Adrenal gland (tissue), 12 donors: ENCODE data around the gene SLC37A1. TPM values are rescaled to one million over a fixed set of nuclear protein-coding genes. Genes with fewer than 3 reads are reported as not detected.

ENCODE experiments used
- DNase-seq, 7 donors: peaks; one replicate each; pipeline ENCODE4 v3.0.0-alpha.2; 2019 to 2020
- H3K27ac ChIP-seq, 5 donors: fragments of 200-600 bp; sonication (generic) in 4 of 5; 1 replicate in 3 of 5; 2 replicates in 2 of 5; pipeline versions ENCODE4 v1.5.1 to v1.8.0; 2016 to 2020; ENCODE audit warnings: mild to moderate bottlenecking in 1 of 5
- H3K27me3 ChIP-seq: fragments of 200-600 bp; 2 replicates; pipeline ENCODE4 v1.8.0; 2021
- H3K36me3 ChIP-seq, 2 donors: fragments of 200-600 bp; replicated peaks in 1 of 2; 1 replicate in 1 of 2; 2 replicates in 1 of 2; pipeline versions ENCODE4 v1.5.1 to v1.8.0; 2018 to 2022
- H3K4me1 ChIP-seq, 2 donors: fragments of 200-600 bp; replicated peaks in 1 of 2; 1 replicate in 1 of 2; 2 replicates in 1 of 2; pipeline versions ENCODE4 v1.5.1 to v1.8.0; 2018 to 2021
- H3K4me3 ChIP-seq, 4 donors: fragments of 200-600 bp; sonication (generic) in 3 of 4; one replicate each; pipeline ENCODE4 v1.5.1; 2016 to 2018
- H3K9me3 ChIP-seq, 3 donors: fragments of 200-600 bp; sonication (generic) in 1 of 3; replicated peaks in 1 of 3; 1 replicate in 2 of 3; 2 replicates in 1 of 3; pipeline versions ENCODE4 v1.5.1 to v1.8.0; 2016 to 2021
- CTCF ChIP-seq, 6 experiments: fragments of 450-650 bp in 4 of 6; fragments of 200-600 bp in 2 of 6; sonication (generic) in 1 of 6; IDR thresholded peaks; 1 replicate in 5 of 6; 2 replicates in 1 of 6; pipeline versions ENCODE4 v1.5.1 to v1.8.0; 2016 to 2021; ENCODE audit warnings: antibody characterized with exemption in 6 of 6, mild to moderate bottlenecking in 2 of 6, moderate library complexity in 1 of 6
- POLR2A ChIP-seq, 2 donors: fragments of 450-650 bp; IDR thresholded peaks; one replicate each; pipeline ENCODE4 v1.6.1; 2017; ENCODE audit warnings: antibody characterized with exemption in 2 of 2, mild to moderate bottlenecking in 2 of 2, moderate library complexity in 1 of 2
- WGBS, 4 donors: extraction: QIAGEN DNeasy Blood & Tissue Kit in 2 of 4; methylation state at CpG; one replicate each; pipeline versions ENCODE4 v1.1.5 to v1.1.7; 2013 to 2017; 5-methylcytosine and 5-hydroxymethylcytosine counted together
- intact Hi-C, 2 donors: fragments of 100-400 bp; cut with DNase I; formaldehyde crosslinking; loops; one replicate each; pipeline versions ENCODE4 v1.14.1 to v1.15.0; 2022 to 2023
- polyA plus RNA-seq, 3 donors: library from polyadenylated mRNA; stranded (reverse); fragments of 200-250 nt in 2 of 3; fragments of 350-450 nt in 1 of 3; fragmentation: Illumina TruSeq in 1 of 3; extraction: RNeasy Lipid Tissue Mini Kit (QIAGEN cat#74804) in 1 of 3; gene quantifications; one replicate each; pipeline ENCODE4 v1.2.3, GENCODE V29; 2013 to 2014
- total RNA-seq, 9 donors: library from RNA; depleted of rRNA in 4 of 9; stranded (reverse); fragments of >200 nt in 4 of 9; fragments of 120-200 nt in 1 of 9; fragmentation: NEBNext Ultra II Directional in 1 of 9; extraction: Animal tissue kit (Norgen Biotek cat#: 25700) in 1 of 9; gene quantifications; one replicate each; pipeline versions ENCODE4 v1.1.0 to v1.2.4, GENCODE V29; 2013 to 2023
- donor health status: healthy with polysubstance abuse.
- donor health status: Bipolar disorder and iron deficiency.
- donor health status: DM: yes; HTN: yes; CAD: no.
- donor health status: DM: no; HTN: no; CAD: no.
- donor health status: DM: no; HTN: no; CAD: no.
- donor health status: DM: yes; HTN: yes; CAD: no.

SLC37A1 gene
- total and polyA plus RNA-seq, 12 donors: 4.8 to 27.2 (median 16.3) TPM

GRCh38 chr21:42595283-42596187, 81.9 kb downstream of the SLC37A1 start:
- H3K9me3 ChIP-seq: no peaks in the 10 kb centered on the region
- intact Hi-C loops: loop anchor here in 1 of 2 donors (2.0 to 10.0 kb wide), 3 partner anchors 51 to 223 kb away; partner anchors contain the start of gene PDE9A

GRCh38 chr21:42596657-42597056, 83.0 kb downstream of the SLC37A1 start:
- Histone ChIP-seq H3K36me3 (no peaks in the 10 kb centered on the region), H3K9me3 (no peaks in the 10 kb centered on the region), H3K27ac (no peak overlapping the region), H3K4me3 (no peak overlapping the region), H3K27me3 (no peaks in the 10 kb centered on the region), H3K4me1 (no peaks in the 10 kb centered on the region)
- peak in 1 of 7 donors; percentile 15 for DNase-seq
- intact Hi-C loops: loop anchor here in 1 of 2 donors (5.0 to 10.0 kb wide), 2 partner anchors 52 to 56 kb away; partner anchors contain the start of gene PDE9A
- TF ChIP-seq POLR2A (IDR thresholded peaks at IDR 0.05): no peak
- TF ChIP-seq CTCF (IDR thresholded peaks at IDR 0.05): no peak
- 80 to 94% (median 88%) methylated on average over 1 to 2 of the region's 2 CpGs for WGBS, 4 donors

More at GRCh38 chr21:42595283-42596187, 81.9 kb downstream of the SLC37A1 start:
- TF ChIP-seq POLR2A (IDR thresholded peaks at IDR 0.05): no peak
- TF ChIP-seq CTCF (IDR thresholded peaks at IDR 0.05): no peak
- Histone ChIP-seq H3K4me1 (no peaks in the 10 kb centered on the region), H3K27me3 (no peaks in the 10 kb centered on the region), H3K36me3 (no peaks in the 10 kb centered on the region), H3K4me3 (no peak overlapping the region), H3K27ac (no peak overlapping the region)
- 90 to 95% (median 93%) methylated on average over 14 to 25 of the region's 25 CpGs for WGBS, 4 donors
- DNase-seq: peak in 1 of 7 donors; percentile 33

- no peaks in the 10 kb centered on the region for H3K4me1 ChIP-seq
- no peaks in the 10 kb centered on the region for H3K36me3 ChIP-seq
- no peak for TF ChIP-seq CTCF (IDR thresholded peaks at IDR 0.05)
- peak in 1 of 7 donors; percentile 24 for DNase-seq
- H3K4me3 ChIP-seq: no peak overlapping the region
- H3K27ac ChIP-seq: no peak overlapping the region
- 78 to 90% (median 88%) methylated on average over 11 of the region's 11 CpGs for WGBS, 4 donors
- H3K9me3 ChIP-seq: no peaks in the 10 kb centered on the region
- H3K27me3 ChIP-seq: no peaks in the 10 kb centered on the region
- intact Hi-C loops: loop anchor here in 1 of 2 donors (5.0 to 10.0 kb wide), 2 partner anchors 53 to 55 kb away; partner anchors contain the start of gene PDE9A
These were observed 84.0 kb downstream of the SLC37A1 start for GRCh38 chr21:42597487-42598158.

GRCh38 chr21:42598159-42598735, 84.6 kb downstream of the SLC37A1 start:
- Histone ChIP-seq H3K4me3 (no peak overlapping the region), H3K4me1 (no peaks in the 10 kb centered on the region), H3K27me3 (no peaks in the 10 kb centered on the region), H3K27ac (no peak overlapping the region), H3K9me3 (no peaks in the 10 kb centered on the region), H3K36me3 (no peaks in the 10 kb centered on the region)
- intact Hi-C loops: loop anchor here in 1 of 2 donors (5.0 to 10.0 kb wide), 2 partner anchors 53 to 54 kb away; partner anchors contain the start of gene PDE9A
- WGBS, 4 donors: 88 to 96% (median 93%) methylated on average over 11 of the region's 11 CpGs
- DNase-seq: peak in 1 of 7 donors; percentile 23
- no peak for TF ChIP-seq CTCF (IDR thresholded peaks at IDR 0.05)
- TF ChIP-seq POLR2A (IDR thresholded peaks at IDR 0.05): no peak
